ENCODE data around the gene POP7.

DNA sequence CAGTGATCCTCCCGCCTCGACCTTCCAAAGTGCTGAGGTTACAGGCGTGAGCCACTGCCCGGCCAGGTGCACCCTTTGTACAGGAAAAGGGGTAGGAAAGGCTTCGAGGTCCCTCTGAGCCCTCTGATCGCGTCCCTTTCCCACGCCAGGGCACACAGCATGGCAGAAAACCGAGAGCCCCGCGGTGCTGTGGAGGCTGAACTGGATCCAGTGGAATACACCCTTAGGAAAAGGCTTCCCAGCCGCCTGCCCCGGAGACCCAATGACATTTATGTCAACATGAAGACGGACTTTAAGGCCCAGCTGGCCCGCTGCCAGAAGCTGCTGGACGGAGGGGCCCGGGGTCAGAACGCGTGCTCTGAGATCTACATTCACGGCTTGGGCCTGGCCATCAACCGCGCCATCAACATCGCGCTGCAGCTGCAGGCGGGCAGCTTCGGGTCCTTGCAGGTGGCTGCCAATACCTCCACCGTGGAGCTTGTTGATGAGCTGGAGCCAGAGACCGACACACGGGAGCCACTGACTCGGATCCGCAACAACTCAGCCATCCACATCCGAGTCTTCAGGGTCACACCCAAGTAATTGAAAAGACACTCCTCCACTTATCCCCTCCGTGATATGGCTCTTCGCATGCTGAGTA lies 871 bp downstream of the POP7 start:
- TF ChIP-seq EZH2phosphoT487 (conservative IDR thresholded peaks at IDR 0.05; ENCODE audit: low read length) (no peak), CTCF (IDR thresholded peaks at IDR 0.05; ENCODE audit: insufficient read depth, low read length, poor library complexity, severe bottlenecking) (no peak)
